ENCODE measurements around the gene FHL2. TPM values are rescaled to one million over a fixed set of nuclear protein-coding genes. Genes with fewer than 3 reads are reported as not detected.

The FHL2 gene
- total and polyA plus RNA-seq, 2 of the 13 experiments (the other 11 are each of a cell fraction or from before 2014, with no cell fraction given): 1.9 to 74.8 TPM

- TF ChIP-seq SNAI1 (CRISPR knock-in tag; IDR thresholded peaks at IDR 0.05; ENCODE audit: borderline replicate concordance): no peak
- no peak for TF ChIP-seq MEIS1 (CRISPR knock-in tag; IDR thresholded peaks at IDR 0.05; ENCODE audit: borderline replicate concordance)
- no peak for TF ChIP-seq SMAD3 (CRISPR knock-in tag; IDR thresholded peaks at IDR 0.05)
- TF ChIP-seq ZZZ3 (CRISPR knock-in tag; IDR thresholded peaks at IDR 0.05; ENCODE audit: borderline replicate concordance): no peak
- no peak for TF ChIP-seq HIVEP1 (CRISPR knock-in tag; IDR thresholded peaks at IDR 0.05)
- no peak for TF ChIP-seq ZNF430 (CRISPR knock-in tag; IDR thresholded peaks at IDR 0.05)
- TF ChIP-seq PAX8 (CRISPR knock-in tag; IDR thresholded peaks at IDR 0.05; ENCODE audit: borderline replicate concordance): no peak
Measured at GRCh38 chr2:105376789-105377240, 22.0 kb downstream of the FHL2 start (continued).

GRCh38 chr2:105376010-105376409 is 22.8 kb downstream of the FHL2 start:
- DNase-seq (ENCODE audit: low spot score) (no peak), FAIRE-seq (no peak), ATAC-seq (no peak)
- peaks cover 0 to 24% of the 10 kb centered on the region in 2 experiments; a peak in 3 of 5 replicates for H3K36me3 ChIP-seq (replicated peaks in 1 of 2; ENCODE audit: control insufficient read depth in 1 of 2, insufficient read depth in 2 of 2, low read length in 2 of 2)
- no peaks in the 10 kb centered on the region for H3K9me3 ChIP-seq (ENCODE audit: low read length)
- intact Hi-C loops (cut with micrococcal nuclease; ENCODE audit: unreplicated experiment) (no loop called here), in situ Hi-C loops (cut with HindIII; ENCODE audit: extremely low pct_ligation_motif_present, low pct_unique_long_range_greater_than_20kb) (no loop called here)
- WGBS (ENCODE audit: low lambda C conversion rate): 85% methylated on average over 11 of the region's 11 CpGs
- TF ChIP-seq ZNF75D (CRISPR knock-in tag; IDR thresholded peaks at IDR 0.05; ENCODE audit: borderline replicate concordance) (no peak), ZNF230 (CRISPR knock-in tag; IDR thresholded peaks at IDR 0.05) (no peak), ZNF343 (CRISPR knock-in tag; IDR thresholded peaks at IDR 0.05) (no peak), PAX8 (CRISPR knock-in tag; IDR thresholded peaks at IDR 0.05; ENCODE audit: borderline replicate concordance) (no peak), RBAK (CRISPR knock-in tag; IDR thresholded peaks at IDR 0.05) (no peak)
- TF ChIP-seq, protein P1, sequence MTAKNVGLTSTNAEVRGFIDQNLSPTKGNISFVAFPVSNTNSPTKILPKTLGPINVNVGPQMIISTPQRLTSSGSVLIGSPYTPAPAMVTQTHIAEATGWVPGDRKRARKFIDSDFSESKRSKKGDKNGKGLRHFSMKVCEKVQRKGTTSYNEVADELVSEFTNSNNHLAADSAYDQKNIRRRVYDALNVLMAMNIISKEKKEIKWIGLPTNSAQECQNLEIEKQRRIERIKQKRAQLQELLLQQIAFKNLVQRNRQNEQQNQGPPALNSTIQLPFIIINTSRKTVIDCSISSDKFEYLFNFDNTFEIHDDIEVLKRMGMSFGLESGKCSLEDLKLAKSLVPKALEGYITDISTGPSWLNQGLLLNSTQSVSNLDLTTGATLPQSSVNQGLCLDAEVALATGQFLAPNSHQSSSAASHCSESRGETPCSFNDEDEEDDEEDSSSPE (CRISPR knock-in tag; IDR thresholded peaks at IDR 0.05): no peak
- H3K9ac ChIP-seq (ENCODE audit: insufficient read depth, low read depth, low read length): no peak overlapping the region
- ChIA-PET POLR2A (no interaction called here), CTCF (ENCODE audit: low intra/inter-chr PET ratio, low total read pairs) (no interaction called here)
- no TSS peak for BruUV-seq (replicated peaks)
- no peaks in the 10 kb centered on the region for H3K27me3 ChIP-seq (ENCODE audit: control insufficient read depth in 1 of 2, insufficient read depth in 2 of 2, low read length in 2 of 2)
- H4K20me1 ChIP-seq (ENCODE audit: insufficient read depth, low read length): no peaks in the 10 kb centered on the region; the same call in 1 of the 2 replicates
- no peak overlapping the region for H3K4me3 ChIP-seq (replicated peaks in 1 of 3; ENCODE audit: insufficient read depth in 1 of 3, low read depth in 2 of 3, low read length in 3 of 3)
- H3K4me2 ChIP-seq (ENCODE audit: low read depth, low read length): no peak overlapping the region
- H3K27ac ChIP-seq (ENCODE audit: extremely low read length, insufficient read depth, low read length): no peak overlapping the region
- H3K4me1 ChIP-seq (ENCODE audit: insufficient read depth, low read length): peaks cover 12% of the 10 kb centered on the region
- no peak overlapping the region for H2AFZ ChIP-seq (ENCODE audit: low read length)
- H3K79me2 ChIP-seq (ENCODE audit: insufficient read depth, low read length): no peaks in the 10 kb centered on the region

All from HepG2 (cell line).